ENCODE results near the gene TMEM44. TPM values are rescaled to one million over a fixed set of nuclear protein-coding genes. Genes with fewer than 3 reads are reported as not detected.

Gene TMEM44
- total and polyA plus RNA-seq, 2 donors (not counting 3 experiments of a cell fraction or from before 2014, with no cell fraction given) = 93.8 to 125 TPM

- TF ChIP-seq POLR2AphosphoS5 (IDR thresholded peaks at IDR 0.05; ENCODE audit: insufficient read depth, low read depth, low read length) = no peak
- no peak for TF ChIP-seq FOS (IDR thresholded peaks at IDR 0.05; ENCODE audit: borderline replicate concordance, insufficient read depth, low read length)
- TF ChIP-seq MYC (IDR thresholded peaks at IDR 0.05; ENCODE audit: low read depth, low read length) = no peak
- no peak for TF ChIP-seq GATA2 (IDR thresholded peaks at IDR 0.05; ENCODE audit: insufficient read depth, insufficient read length, low read depth, low read length)
- no peak for TF ChIP-seq MAX (IDR thresholded peaks at IDR 0.05; ENCODE audit: insufficient read depth, insufficient read length)
- no peak for TF ChIP-seq JUN (IDR thresholded peaks at IDR 0.05; ENCODE audit: borderline replicate concordance, insufficient read depth, insufficient read length, low read depth)
- TF ChIP-seq POLR2A (IDR thresholded peaks at IDR 0.05; ENCODE audit: low read depth, low read length) = no peak
- no peak for TF ChIP-seq EZH2 (IDR thresholded peaks at IDR 0.05; ENCODE audit: borderline replicate concordance, low read depth, low read length, severe bottlenecking)
- H4K20me1 ChIP-seq (replicated peaks; ENCODE audit: control insufficient read depth, extremely low read depth, insufficient read depth, low read length) = no peaks in the 10 kb centered on the region
- DNase-seq (ENCODE audit: low read depth, low spot score) = no peak
- FAIRE-seq = no peak
- H2AFZ ChIP-seq (ENCODE audit: low read depth, low read length) = no peak overlapping the region
- H3K79me2 ChIP-seq (ENCODE audit: control insufficient read depth, insufficient read depth, low read length) = no peaks in the 10 kb centered on the region
- H3K27me3 ChIP-seq (ENCODE audit: control insufficient read depth in 2 of 2, insufficient read depth in 2 of 2, low read length in 2 of 2) = no peaks in the 10 kb centered on the region
- no peak overlapping the region for H3K4me2 ChIP-seq (ENCODE audit: insufficient read depth, low read length)
- dilution Hi-C loops (cut with MboI; ENCODE audit: extremely low pct_ligation_motif_present, low sequenced_read_pairs) = no loop called here
- no peak overlapping the region for H3K9ac ChIP-seq (replicated peaks; ENCODE audit: extremely low read depth, insufficient read depth, low read length)
- no peaks in the 10 kb centered on the region for H3K9me1 ChIP-seq (replicated peaks; ENCODE audit: control insufficient read depth, extremely low read depth, insufficient read depth, low read length)
- H3K4me3 ChIP-seq (replicated peaks in 1 of 3; ENCODE audit: insufficient read depth in 1 of 3, low read depth in 1 of 3, low read length in 3 of 3) = no peak overlapping the region
- peaks cover 5 to 27% of the 10 kb centered on the region in 2 experiments for H3K36me3 ChIP-seq (ENCODE audit: control insufficient read depth in 2 of 2, extremely low read depth in 1 of 2, insufficient read depth in 2 of 2, low read length in 2 of 2)
- H3K4me1 ChIP-seq (ENCODE audit: control insufficient read depth, extremely low read depth, insufficient read depth, low read length) = no peaks in the 10 kb centered on the region
- ChIA-PET CTCF (interaction anchor here (1.9 kb wide), 1 partner anchor 16 kb away, joined by 8 read pairs; no protein-coding TSS in a partner anchor), POLR2A (no interaction called here)
- intact Hi-C loops (cut with micrococcal nuclease) = no loop called here
- BruUV-seq (replicated peaks) = no TSS peak
- H3K27ac ChIP-seq (ENCODE audit: insufficient read depth, low read depth, low read length) = no peak overlapping the region
- H3K9me3 ChIP-seq (replicated peaks; ENCODE audit: control insufficient read depth, insufficient read depth, low read length) = no peaks in the 10 kb centered on the region
Observed at GRCh38 chr3:194610689-194611088, 22.5 kb downstream of the TMEM44 start.

DNA sequence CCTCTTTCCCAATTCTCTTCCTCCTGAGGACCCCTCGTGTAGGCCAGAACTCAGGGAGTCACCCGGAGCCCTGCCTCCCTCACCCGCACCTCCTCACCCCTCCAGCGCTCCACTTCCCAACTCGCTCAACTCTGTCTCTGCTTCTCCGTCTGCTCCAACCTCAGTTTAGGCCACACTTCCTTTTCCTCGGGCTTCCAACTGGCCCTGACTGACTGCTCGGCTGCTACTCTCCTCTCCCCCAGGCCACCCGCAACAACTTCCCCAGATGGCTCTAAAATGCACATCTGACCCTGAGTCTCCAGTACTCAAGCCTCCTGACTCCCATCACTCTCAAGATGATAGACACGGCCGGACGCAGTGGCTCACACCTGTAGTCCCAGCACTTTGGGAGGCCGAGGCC, 23.6 kb downstream of the TMEM44 start:
- no peaks in the 10 kb centered on the region for H3K9me3 ChIP-seq (replicated peaks; ENCODE audit: control insufficient read depth, insufficient read depth, low read length)
- no peaks in the 10 kb centered on the region for H3K9me1 ChIP-seq (replicated peaks; ENCODE audit: control insufficient read depth, extremely low read depth, insufficient read depth, low read length)
- no peak overlapping the region for H2AFZ ChIP-seq (ENCODE audit: low read depth, low read length)
- TF ChIP-seq, protein P1, sequence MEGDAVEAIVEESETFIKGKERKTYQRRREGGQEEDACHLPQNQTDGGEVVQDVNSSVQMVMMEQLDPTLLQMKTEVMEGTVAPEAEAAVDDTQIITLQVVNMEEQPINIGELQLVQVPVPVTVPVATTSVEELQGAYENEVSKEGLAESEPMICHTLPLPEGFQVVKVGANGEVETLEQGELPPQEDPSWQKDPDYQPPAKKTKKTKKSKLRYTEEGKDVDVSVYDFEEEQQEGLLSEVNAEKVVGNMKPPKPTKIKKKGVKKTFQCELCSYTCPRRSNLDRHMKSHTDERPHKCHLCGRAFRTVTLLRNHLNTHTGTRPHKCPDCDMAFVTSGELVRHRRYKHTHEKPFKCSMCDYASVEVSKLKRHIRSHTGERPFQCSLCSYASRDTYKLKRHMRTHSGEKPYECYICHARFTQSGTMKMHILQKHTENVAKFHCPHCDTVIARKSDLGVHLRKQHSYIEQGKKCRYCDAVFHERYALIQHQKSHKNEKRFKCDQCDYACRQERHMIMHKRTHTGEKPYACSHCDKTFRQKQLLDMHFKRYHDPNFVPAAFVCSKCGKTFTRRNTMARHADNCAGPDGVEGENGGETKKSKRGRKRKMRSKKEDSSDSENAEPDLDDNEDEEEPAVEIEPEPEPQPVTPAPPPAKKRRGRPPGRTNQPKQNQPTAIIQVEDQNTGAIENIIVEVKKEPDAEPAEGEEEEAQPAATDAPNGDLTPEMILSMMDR (IDR thresholded peaks at IDR 0.05; ENCODE audit: extremely low read depth in 1 of 2, insufficient read depth in 1 of 2, low read depth in 1 of 2, low read length in 2 of 2) = no peak
- TF ChIP-seq FOS (IDR thresholded peaks at IDR 0.05; ENCODE audit: borderline replicate concordance, insufficient read depth, low read length) (no peak), POLR2A (IDR thresholded peaks at IDR 0.05; ENCODE audit: low read depth, low read length) (peak; percentile 34)
- H3K9ac ChIP-seq (replicated peaks; ENCODE audit: extremely low read depth, insufficient read depth, low read length) = no peak overlapping the region
- H3K27me3 ChIP-seq (ENCODE audit: control insufficient read depth in 2 of 2, insufficient read depth in 2 of 2, low read length in 2 of 2) = no peaks in the 10 kb centered on the region
- H3K27ac ChIP-seq (ENCODE audit: insufficient read depth, low read depth, low read length) = no peak overlapping the region
- intact Hi-C loops (cut with micrococcal nuclease) (no loop called here), dilution Hi-C loops (cut with MboI; ENCODE audit: extremely low pct_ligation_motif_present, low sequenced_read_pairs) (no loop called here)
- no peak overlapping the region for H3K4me2 ChIP-seq (ENCODE audit: insufficient read depth, low read length)
- BruUV-seq (replicated peaks) = no TSS peak
- no peaks in the 10 kb centered on the region for H3K79me2 ChIP-seq (ENCODE audit: control insufficient read depth, insufficient read depth, low read length)
- H3K36me3 ChIP-seq (ENCODE audit: control insufficient read depth in 2 of 2, extremely low read depth in 1 of 2, insufficient read depth in 2 of 2, low read length in 2 of 2) = peaks cover 5 to 22% of the 10 kb centered on the region in 2 experiments
- POLR2A ChIA-PET = no interaction called here
- H3K4me1 ChIP-seq (ENCODE audit: control insufficient read depth, extremely low read depth, insufficient read depth, low read length) = no peaks in the 10 kb centered on the region
- FAIRE-seq (no peak), DNase-seq (ENCODE audit: low read depth, low spot score) (no peak)
- no peak overlapping the region for H3K4me3 ChIP-seq (replicated peaks in 1 of 3; ENCODE audit: insufficient read depth in 1 of 3, low read depth in 1 of 3, low read length in 3 of 3)
- CTCF ChIA-PET = interaction anchor here (1.0 to 1.9 kb wide), 2 partner anchors 10 to 15 kb away, joined by 3 to 8 read pairs; no protein-coding TSS in a partner anchor
- no peaks in the 10 kb centered on the region for H4K20me1 ChIP-seq (replicated peaks; ENCODE audit: control insufficient read depth, extremely low read depth, insufficient read depth, low read length)
